Astrocyte of the spinal cord (primary cell): ENCODE results near the gene UBL3.

Source experiments
- DNase-seq: peaks from one replicate; pipeline ENCODE4 v3.0.0; 2011; ENCODE audit warnings: low read depth, low spot score
- H3K4me3 ChIP-seq: 2 replicates; pipeline ENCODE4 v1.5.1; 2011; ENCODE audit warnings: low read depth, mild to moderate bottlenecking, low read length, moderate library complexity
- CTCF ChIP-seq: IDR thresholded peaks from 2 replicates; pipeline ENCODE4 v1.5.1; 2012; ENCODE audit warnings: low read depth, mild to moderate bottlenecking, low read length, inconsistent platforms
- in situ Hi-C: cut with HindIII; loops from 2 replicates; pipeline ENCODE4 v1.10.0; 2017; ENCODE audit warnings: low sequenced_read_pairs

The UBL3 gene

GRCh38 chr13:29752175-29752574 lies 98.2 kb downstream of the UBL3 start:
- DNase-seq = no peak
- no peak overlapping the region for H3K4me3 ChIP-seq
- no peak for TF ChIP-seq CTCF
- in situ Hi-C loops = no loop called here

GRCh38 chr13:29750183-29750530 lies 100.3 kb downstream of the UBL3 start:
- no peak for DNase-seq
- no peak overlapping the region for H3K4me3 ChIP-seq
- TF ChIP-seq CTCF = no peak
- in situ Hi-C loops = no loop called here

GRCh38 chr13:29749401-29750182 lies 100.8 kb downstream of the UBL3 start:
- H3K4me3 ChIP-seq = no peak overlapping the region
- no peak for TF ChIP-seq CTCF
- in situ Hi-C loops = no loop called here
- DNase-seq = peak; percentile 80

GRCh38 chr13:29748097-29748496 lies 102.3 kb downstream of the UBL3 start:
- in situ Hi-C loops = no loop called here
- no peak overlapping the region for H3K4me3 ChIP-seq
- no peak for TF ChIP-seq CTCF
- no peak for DNase-seq

- DNase-seq = no peak
- no peak for TF ChIP-seq CTCF
- in situ Hi-C loops = no loop called here
- H3K4me3 ChIP-seq = no peak overlapping the region
Measured at GRCh38 chr13:29746148-29746677, 104.2 kb downstream of the UBL3 start.

- no peak for TF ChIP-seq CTCF
- in situ Hi-C loops = no loop called here
- no peak overlapping the region for H3K4me3 ChIP-seq
- DNase-seq = no peak
Measured at GRCh38 chr13:29745704-29746103, 104.7 kb downstream of the UBL3 start.
